Inflammatory macrophage treated with lipopolysaccharide for 4 hours (primary cell): ENCODE data around the gene TCP11L1.
"Not testable (repeated sequence)": the region's sequence is repeated elsewhere in the genome, so short reads cannot be mapped to it uniquely, and the experiment has no call there.

Experiments used
- DNase-seq: peaks from one replicate; pipeline ENCODE4 v3.0.0-alpha.2; 2020

TCP11L1 gene

GRCh38 chr11:33068611-33069340, 29.4 kb downstream of the TCP11L1 start:
- DNase-seq = no peak

GRCh38 chr11:33072465-33072864, 33.1 kb downstream of the TCP11L1 start:
- no peak for DNase-seq

GRCh38 chr11:33083918-33084317, 44.5 kb downstream of the TCP11L1 start:
- DNase-seq = no peak

- no peak for DNase-seq
These were observed 46.6 kb downstream of the TCP11L1 start for GRCh38 chr11:33086017-33086416.

- DNase-seq = no peak
These were observed 50.4 kb downstream of the TCP11L1 start for GRCh38 chr11:33089776-33090175.

GRCh38 chr11:33094157-33094556, 54.8 kb downstream of the TCP11L1 start:
- no peak for DNase-seq

GRCh38 chr11:33103836-33104235, 64.5 kb downstream of the TCP11L1 start:
- no peak for DNase-seq

GRCh38 chr11:33109294-33109895, 70.0 kb downstream of the TCP11L1 start:
- no peak for DNase-seq

GRCh38 chr11:33110083-33110482, 70.7 kb downstream of the TCP11L1 start:
- no peak for DNase-seq

- no peak for DNase-seq
These were observed 77.2 kb downstream of the TCP11L1 start for GRCh38 chr11:33116535-33116934.

GRCh38 chr11:33122696-33123095, 83.3 kb downstream of the TCP11L1 start:
- not testable (repeated sequence) for DNase-seq
